ENCODE results near the gene RPL29.

- no peak for TF ChIP-seq CTCF (conservative IDR thresholded peaks at IDR 0.05 in 1 of 2, IDR thresholded peaks at IDR 0.05 in 1 of 2; ENCODE audit: extremely low read depth in 1 of 2, insufficient read depth in 1 of 2, low read depth in 1 of 2, low read length in 2 of 2)
- TF ChIP-seq EZH2 (IDR thresholded peaks at IDR 0.05; ENCODE audit: borderline replicate concordance, low read length), result no peak
Observed at GRCh38 chr3:51984269-51984647, 11.4 kb downstream of the RPL29 start.
